GM12873 (cell line): Measurements from ENCODE around the gene SMC2.
A peak's percentile ranks its signal among the peaks of the same experiment; 100 is the strongest.

Experiments
- TF ChIP-seq, protein P1 (sequence below): IDR thresholded peaks from 2 replicates; pipeline ENCODE4 v1.5.1; 2012; ENCODE audit warnings: low read depth, mild to moderate bottlenecking, moderate library complexity, low read length, control low read depth; ENCODE audit not compliant: insufficient read depth; ENCODE audit errors: missing control alignments

SMC2 gene

DNA sequence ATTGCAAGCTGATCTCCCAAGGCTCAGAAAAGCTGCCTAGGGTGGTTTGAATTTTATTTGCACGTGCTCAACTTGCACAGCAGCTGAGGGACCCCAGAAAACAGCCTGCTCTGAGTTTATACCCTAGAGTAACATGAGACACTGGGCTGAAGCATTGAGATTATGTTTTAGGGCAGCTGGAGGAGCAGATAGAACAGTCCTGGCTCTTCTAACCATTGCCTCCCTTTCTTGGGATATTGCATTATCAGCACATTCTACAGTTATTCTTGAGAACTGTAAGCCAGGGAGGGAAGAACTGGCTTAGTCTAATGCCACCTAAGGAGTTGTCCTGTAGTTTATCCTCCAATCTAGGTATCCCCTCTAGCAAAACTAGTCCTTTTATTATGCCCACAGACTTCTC is 10.3 kb downstream of the SMC2 start:
- TF ChIP-seq, protein P1, sequence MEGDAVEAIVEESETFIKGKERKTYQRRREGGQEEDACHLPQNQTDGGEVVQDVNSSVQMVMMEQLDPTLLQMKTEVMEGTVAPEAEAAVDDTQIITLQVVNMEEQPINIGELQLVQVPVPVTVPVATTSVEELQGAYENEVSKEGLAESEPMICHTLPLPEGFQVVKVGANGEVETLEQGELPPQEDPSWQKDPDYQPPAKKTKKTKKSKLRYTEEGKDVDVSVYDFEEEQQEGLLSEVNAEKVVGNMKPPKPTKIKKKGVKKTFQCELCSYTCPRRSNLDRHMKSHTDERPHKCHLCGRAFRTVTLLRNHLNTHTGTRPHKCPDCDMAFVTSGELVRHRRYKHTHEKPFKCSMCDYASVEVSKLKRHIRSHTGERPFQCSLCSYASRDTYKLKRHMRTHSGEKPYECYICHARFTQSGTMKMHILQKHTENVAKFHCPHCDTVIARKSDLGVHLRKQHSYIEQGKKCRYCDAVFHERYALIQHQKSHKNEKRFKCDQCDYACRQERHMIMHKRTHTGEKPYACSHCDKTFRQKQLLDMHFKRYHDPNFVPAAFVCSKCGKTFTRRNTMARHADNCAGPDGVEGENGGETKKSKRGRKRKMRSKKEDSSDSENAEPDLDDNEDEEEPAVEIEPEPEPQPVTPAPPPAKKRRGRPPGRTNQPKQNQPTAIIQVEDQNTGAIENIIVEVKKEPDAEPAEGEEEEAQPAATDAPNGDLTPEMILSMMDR, result no peak

DNA sequence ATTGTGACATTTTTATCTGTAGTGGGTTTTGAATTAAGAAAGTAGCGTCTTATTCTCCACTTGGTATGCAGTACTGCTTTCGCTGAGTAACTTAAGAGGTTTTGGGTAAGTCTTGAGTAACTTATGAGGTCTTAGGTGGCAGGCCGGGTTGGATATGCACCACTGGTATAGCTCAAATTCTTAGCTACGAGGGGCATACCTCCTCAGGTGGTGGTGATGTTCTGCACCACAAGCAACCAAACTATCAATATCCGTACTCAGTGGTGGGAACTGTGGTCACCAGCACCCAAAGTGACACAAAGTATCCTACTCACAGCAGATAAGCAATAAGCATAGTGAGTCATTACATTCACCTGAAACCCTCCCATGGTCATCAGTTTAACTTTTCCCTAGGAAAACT is 13.7 kb downstream of the SMC2 start:
- TF ChIP-seq, protein P1, result no peak

DNA sequence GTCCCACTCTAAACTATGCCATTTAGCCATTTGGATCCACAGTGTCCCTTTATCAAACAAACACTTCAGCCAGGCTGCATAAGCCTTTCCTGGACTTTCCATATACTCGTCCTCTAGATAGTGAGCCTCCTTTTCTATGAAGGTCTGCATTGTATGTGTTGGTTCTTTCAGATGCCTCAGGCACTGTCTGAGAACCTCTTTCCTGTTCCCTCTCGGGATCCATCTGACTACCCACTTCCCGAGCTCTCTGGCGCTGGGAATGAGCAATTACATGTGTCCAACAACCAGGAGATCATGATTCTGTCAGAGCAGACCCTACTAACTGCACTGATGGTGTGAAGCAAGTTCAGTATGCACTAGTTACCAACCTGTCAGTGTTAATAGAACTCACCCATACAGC is 14.2 kb downstream of the SMC2 start:
- TF ChIP-seq, protein P1, result no peak

DNA sequence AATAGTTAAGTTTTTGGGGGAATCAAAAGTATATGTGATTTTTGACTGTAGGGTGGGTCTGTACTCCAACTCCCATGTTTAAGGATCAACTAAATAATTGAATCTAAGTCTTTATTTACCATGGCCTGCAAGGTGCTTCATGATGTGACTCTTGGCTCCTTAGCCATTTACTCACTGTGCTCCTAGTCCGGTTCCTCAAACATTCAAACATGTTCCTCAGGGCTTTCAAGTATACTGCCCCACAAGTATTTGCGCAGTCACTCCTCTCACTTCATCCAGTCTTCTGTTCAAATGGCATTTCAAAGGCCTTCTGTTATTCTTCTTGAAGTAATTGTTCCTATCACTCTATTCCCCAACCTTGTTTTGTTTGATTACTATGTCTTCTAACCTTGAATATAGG is 16.4 kb downstream of the SMC2 start:
- TF ChIP-seq, protein P1, result no peak

DNA sequence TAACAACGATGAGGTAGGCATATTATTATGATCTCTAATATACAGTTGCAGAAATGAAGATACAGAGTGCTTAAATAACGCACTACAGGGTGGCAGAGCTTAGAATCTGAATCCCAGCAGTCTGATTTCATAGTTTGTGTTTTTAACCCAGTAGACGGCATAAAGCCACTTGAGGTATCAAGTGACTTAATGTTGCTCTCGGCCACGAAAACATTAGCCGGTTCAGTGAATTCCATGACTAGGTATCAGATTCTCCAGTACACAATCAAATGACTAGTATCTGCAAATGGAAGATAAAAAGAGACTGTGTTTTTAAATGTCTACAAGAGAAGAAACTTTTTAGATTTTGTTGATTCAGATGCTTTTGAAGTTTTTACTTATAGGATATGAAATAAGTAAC is 24.8 kb downstream of the SMC2 start:
- TF ChIP-seq, protein P1, result no peak

DNA sequence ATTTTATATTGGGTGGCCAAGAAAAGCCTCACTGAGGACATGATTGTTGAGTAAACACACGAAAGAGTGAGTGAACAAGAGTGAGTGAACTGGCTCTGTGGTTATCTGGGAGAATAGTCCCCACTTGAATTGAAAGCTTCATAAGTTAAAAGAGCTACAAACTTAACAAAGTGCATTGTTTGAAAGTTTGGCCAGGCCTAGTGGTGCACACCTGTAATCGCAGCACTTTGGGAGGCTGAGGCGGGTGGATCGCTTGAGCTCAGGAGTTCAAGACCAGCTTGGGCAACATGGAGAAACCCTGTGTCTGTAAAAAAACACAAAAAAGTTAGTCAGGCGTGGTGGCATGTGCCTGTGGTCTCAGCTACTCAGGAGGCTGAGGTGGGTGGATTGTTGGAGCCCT is 26.9 kb downstream of the SMC2 start:
- TF ChIP-seq, protein P1, result peak; percentile 18

DNA sequence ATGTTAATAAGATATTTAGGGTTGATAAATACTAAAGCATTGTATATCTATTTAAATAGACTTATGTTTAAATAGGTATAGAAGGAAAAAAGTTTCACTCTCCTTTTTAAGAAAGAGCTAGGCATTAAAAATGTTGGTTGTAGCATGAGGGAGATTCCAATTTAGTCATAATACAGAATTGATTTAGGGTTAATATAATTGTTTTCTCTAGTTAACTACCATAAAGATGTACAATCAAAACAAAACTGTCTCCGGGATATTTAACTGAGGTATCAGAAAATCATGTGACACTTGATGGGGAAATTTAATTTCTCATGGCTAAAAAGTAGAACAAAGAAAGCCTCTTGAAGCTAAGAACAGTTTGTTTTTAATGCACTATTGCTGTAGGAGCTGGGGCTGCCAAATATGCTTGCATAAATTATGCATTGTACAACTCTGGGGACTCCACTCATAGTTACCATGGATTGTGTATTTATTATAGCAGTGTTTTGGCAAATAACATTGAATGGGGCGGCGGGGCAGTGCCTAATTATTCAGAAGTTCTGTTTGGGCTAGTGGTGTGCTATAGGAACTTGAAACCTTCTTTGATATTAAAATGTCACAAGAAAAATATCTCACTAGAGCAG is 44.2 kb downstream of the SMC2 start:
- TF ChIP-seq, protein P1, result no peak
